ENCODE results near the gene COL6A2.
"Not testable (repeated sequence)": the region's sequence is repeated elsewhere in the genome, so short reads cannot be mapped to it uniquely, and the experiment has no call there.

COL6A2 gene

GRCh38 chr21:46078978-46079351 is 18.9 kb upstream of the COL6A2 start:
- no peak for DNase-seq (ENCODE audit: low read depth in 3 of 3, low spot score in 1 of 3)

GRCh38 chr21:46079352-46080170 is 18.4 kb upstream of the COL6A2 start:
- no peak for DNase-seq (ENCODE audit: low read depth in 3 of 3, low spot score in 1 of 3)

GRCh38 chr21:46080171-46081021 is 17.5 kb upstream of the COL6A2 start:
- DNase-seq (ENCODE audit: low read depth in 3 of 3, low spot score in 1 of 3) = no peak

GRCh38 chr21:46081022-46081861 is 16.7 kb upstream of the COL6A2 start:
- DNase-seq (ENCODE audit: low read depth in 3 of 3, low spot score in 1 of 3) = no peak

- DNase-seq (ENCODE audit: low read depth in 3 of 3, low spot score in 1 of 3) = no peak
Measured at GRCh38 chr21:46081862-46082712, 15.8 kb upstream of the COL6A2 start.

- no peak for DNase-seq (ENCODE audit: low read depth in 3 of 3, low spot score in 1 of 3)
Measured at GRCh38 chr21:46082713-46082962, 15.3 kb upstream of the COL6A2 start.

- no peak for DNase-seq (ENCODE audit: low read depth in 3 of 3, low spot score in 1 of 3)
Measured at GRCh38 chr21:46082963-46083790, 14.7 kb upstream of the COL6A2 start.

- DNase-seq (ENCODE audit: low read depth in 3 of 3, low spot score in 1 of 3) = no peak
Measured at GRCh38 chr21:46083791-46084561, 13.9 kb upstream of the COL6A2 start.

GRCh38 chr21:46084709-46085108 is 13.2 kb upstream of the COL6A2 start:
- DNase-seq (ENCODE audit: low read depth in 3 of 3, low spot score in 1 of 3) = no peak

- DNase-seq (ENCODE audit: low read depth in 3 of 3, low spot score in 1 of 3) = not testable (repeated sequence)
Measured at GRCh38 chr21:46085259-46085658, 12.7 kb upstream of the COL6A2 start.

- no peak for DNase-seq (ENCODE audit: low read depth in 3 of 3, low spot score in 1 of 3)
Measured at GRCh38 chr21:46087641-46088040, 10.3 kb upstream of the COL6A2 start.

GRCh38 chr21:46088189-46088588 is 9.7 kb upstream of the COL6A2 start:
- no peak for DNase-seq (ENCODE audit: low read depth in 3 of 3, low spot score in 1 of 3)

- DNase-seq (ENCODE audit: low read depth in 3 of 3, low spot score in 1 of 3) = no peak
Measured at GRCh38 chr21:46089285-46089684, 8.6 kb upstream of the COL6A2 start.

GRCh38 chr21:46091118-46091517 is 6.8 kb upstream of the COL6A2 start:
- no peak for DNase-seq (ENCODE audit: low read depth in 3 of 3, low spot score in 1 of 3)

- DNase-seq (ENCODE audit: low read depth in 3 of 3, low spot score in 1 of 3) = no peak
Measured at GRCh38 chr21:46091631-46092025, 6.3 kb upstream of the COL6A2 start.

- DNase-seq (ENCODE audit: low read depth in 3 of 3, low spot score in 1 of 3) = no peak
Measured at GRCh38 chr21:46092026-46092764, 5.7 kb upstream of the COL6A2 start.

GRCh38 chr21:46092811-46093667 is 4.9 kb upstream of the COL6A2 start:
- no peak for DNase-seq (ENCODE audit: low read depth in 3 of 3, low spot score in 1 of 3)
